Tibial nerve (tissue), 4 donors: Measurements from ENCODE around the gene SFRP2.

ENCODE experiments used
- CTCF ChIP-seq, 5 experiments: fragments of 200-600 bp in 3 of 5; fragments of 450-650 bp in 2 of 5; sonication (generic) in 3 of 5; IDR thresholded peaks; one replicate each; pipeline ENCODE4 v1.5.1; 2016 to 2019; ENCODE audit warnings: antibody characterized with exemption in 5 of 5, mild to moderate bottlenecking in 3 of 5, moderate library complexity in 2 of 5
- EP300 ChIP-seq, 2 donors: sonication (generic); formaldehyde crosslinking; IDR thresholded peaks; one replicate each; pipeline ENCODE4 v1.6.1; 2017; ENCODE audit warnings: antibody characterized with exemption in 2 of 2, mild to moderate bottlenecking in 1 of 2
- POLR2A ChIP-seq, 2 donors: fragments of 450-650 bp; IDR thresholded peaks; one replicate each; pipeline ENCODE4 v1.6.1; 2017; ENCODE audit warnings: antibody characterized with exemption in 2 of 2, mild to moderate bottlenecking in 2 of 2, moderate library complexity in 2 of 2

GRCh38 chr4:153758136-153758535, 30.7 kb downstream of the SFRP2 start:
- TF ChIP-seq POLR2A (IDR thresholded peaks at IDR 0.05) (no peak), CTCF (IDR thresholded peaks at IDR 0.05) (no peak), EP300 (IDR thresholded peaks at IDR 0.05) (no peak)
